Osteocyte (in vitro differentiated cells): ENCODE data around the gene GREB1. TPM values are rescaled to one million over a fixed set of nuclear protein-coding genes. Genes with fewer than 3 reads are reported as not detected.

ENCODE experiments used
- DNase-seq: peaks from one replicate; pipeline ENCODE4 v3.0.0; 2021; ENCODE audit warnings: mixed read lengths; ENCODE audit not compliant: unreplicated experiment; ENCODE audit errors: extremely low spot score
- H3K27ac Mint-ChIP-seq: one replicate; pipeline ENCODE4 v1.8.0; 2021; ENCODE audit warnings: mild to moderate bottlenecking, mixed read lengths; ENCODE audit not compliant: unreplicated experiment
- H3K27me3 Mint-ChIP-seq: one replicate; pipeline ENCODE4 v1.8.0; 2021; ENCODE audit warnings: mixed read lengths; ENCODE audit not compliant: unreplicated experiment
- H3K36me3 Mint-ChIP-seq: one replicate; pipeline ENCODE4 v1.8.0; 2021; ENCODE audit warnings: mixed read lengths; ENCODE audit not compliant: unreplicated experiment
- H3K4me1 Mint-ChIP-seq: one replicate; pipeline ENCODE4 v1.8.0; 2021; ENCODE audit warnings: mixed read lengths; ENCODE audit not compliant: unreplicated experiment
- H3K4me3 Mint-ChIP-seq: one replicate; pipeline ENCODE4 v1.8.0; 2021; ENCODE audit warnings: mild to moderate bottlenecking, moderate library complexity, mixed read lengths; ENCODE audit not compliant: unreplicated experiment
- H3K9me3 Mint-ChIP-seq: one replicate; pipeline ENCODE4 v1.8.0; 2021; ENCODE audit warnings: mixed read lengths; ENCODE audit not compliant: unreplicated experiment
- total RNA-seq: library from RNA; stranded (reverse); gene quantifications from 2 replicates; pipeline ENCODE4 v1.2.1, GENCODE V29; 2021
- TF ChIP-seq, protein P1 (sequence below): fragments of 200-600 bp; sonication (generic); IDR thresholded peaks from 2 replicates; pipeline ENCODE4 v1.5.0; 2021; ENCODE audit warnings: antibody characterized with exemption, mild to moderate bottlenecking, moderate library complexity

Gene GREB1
- total RNA-seq, 1 donor from 2014 or later = 0.54 TPM

GRCh38 chr2:11532416-11533055 is 1.3 kb upstream of the GREB1 start:
- H3K4me1 Mint-ChIP-seq = no peaks in the 10 kb centered on the region
- TF ChIP-seq, protein P1, sequence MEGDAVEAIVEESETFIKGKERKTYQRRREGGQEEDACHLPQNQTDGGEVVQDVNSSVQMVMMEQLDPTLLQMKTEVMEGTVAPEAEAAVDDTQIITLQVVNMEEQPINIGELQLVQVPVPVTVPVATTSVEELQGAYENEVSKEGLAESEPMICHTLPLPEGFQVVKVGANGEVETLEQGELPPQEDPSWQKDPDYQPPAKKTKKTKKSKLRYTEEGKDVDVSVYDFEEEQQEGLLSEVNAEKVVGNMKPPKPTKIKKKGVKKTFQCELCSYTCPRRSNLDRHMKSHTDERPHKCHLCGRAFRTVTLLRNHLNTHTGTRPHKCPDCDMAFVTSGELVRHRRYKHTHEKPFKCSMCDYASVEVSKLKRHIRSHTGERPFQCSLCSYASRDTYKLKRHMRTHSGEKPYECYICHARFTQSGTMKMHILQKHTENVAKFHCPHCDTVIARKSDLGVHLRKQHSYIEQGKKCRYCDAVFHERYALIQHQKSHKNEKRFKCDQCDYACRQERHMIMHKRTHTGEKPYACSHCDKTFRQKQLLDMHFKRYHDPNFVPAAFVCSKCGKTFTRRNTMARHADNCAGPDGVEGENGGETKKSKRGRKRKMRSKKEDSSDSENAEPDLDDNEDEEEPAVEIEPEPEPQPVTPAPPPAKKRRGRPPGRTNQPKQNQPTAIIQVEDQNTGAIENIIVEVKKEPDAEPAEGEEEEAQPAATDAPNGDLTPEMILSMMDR = no peak
- no peak overlapping the region for H3K4me3 Mint-ChIP-seq
- peaks cover 72% of the 10 kb centered on the region for H3K27me3 Mint-ChIP-seq
- H3K27ac Mint-ChIP-seq = no peak overlapping the region
- no peak for DNase-seq
- no peaks in the 10 kb centered on the region for H3K9me3 Mint-ChIP-seq
- no peaks in the 10 kb centered on the region for H3K36me3 Mint-ChIP-seq

DNA sequence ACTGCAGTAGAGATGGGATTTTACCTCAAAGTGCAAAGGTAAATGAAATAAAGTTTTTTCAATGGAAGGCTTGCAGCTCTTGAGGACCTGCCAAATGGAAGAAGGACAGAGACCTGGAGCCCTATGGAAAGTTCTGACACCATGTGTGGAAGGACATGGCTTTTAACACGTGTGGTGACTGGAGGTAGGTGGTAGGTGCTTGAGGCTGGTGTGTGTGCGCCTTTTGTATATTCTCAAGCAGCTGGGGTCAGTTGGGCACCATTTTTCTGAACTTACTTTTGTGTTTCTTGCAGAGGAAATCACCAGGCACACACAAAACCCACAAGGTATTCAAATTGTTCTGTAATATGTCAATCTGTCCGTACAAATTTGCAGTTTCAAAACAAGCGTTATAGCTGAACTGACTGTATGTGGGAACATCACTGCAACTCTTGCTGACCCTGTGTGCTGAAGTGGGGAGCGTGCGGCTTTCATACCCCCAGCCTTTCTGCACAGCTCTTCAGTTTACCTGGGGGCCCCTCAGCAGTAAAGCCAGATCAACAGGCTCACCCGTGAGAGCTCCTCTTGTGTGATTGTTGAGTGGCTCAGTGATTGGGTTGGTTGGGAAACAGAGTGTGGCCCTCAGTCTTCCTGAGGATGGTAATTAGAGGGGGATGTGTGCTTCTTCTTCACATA is 363 bp downstream of the GREB1 start:
- Mint-ChIP-seq H3K4me1 (no peaks in the 10 kb centered on the region), H3K9me3 (no peaks in the 10 kb centered on the region), H3K4me3 (no peak overlapping the region), H3K27me3 (peaks cover 60% of the 10 kb centered on the region), H3K27ac (no peak overlapping the region), H3K36me3 (no peaks in the 10 kb centered on the region)
- peak; percentile 44 for DNase-seq
- TF ChIP-seq, protein P1 = no peak

DNA sequence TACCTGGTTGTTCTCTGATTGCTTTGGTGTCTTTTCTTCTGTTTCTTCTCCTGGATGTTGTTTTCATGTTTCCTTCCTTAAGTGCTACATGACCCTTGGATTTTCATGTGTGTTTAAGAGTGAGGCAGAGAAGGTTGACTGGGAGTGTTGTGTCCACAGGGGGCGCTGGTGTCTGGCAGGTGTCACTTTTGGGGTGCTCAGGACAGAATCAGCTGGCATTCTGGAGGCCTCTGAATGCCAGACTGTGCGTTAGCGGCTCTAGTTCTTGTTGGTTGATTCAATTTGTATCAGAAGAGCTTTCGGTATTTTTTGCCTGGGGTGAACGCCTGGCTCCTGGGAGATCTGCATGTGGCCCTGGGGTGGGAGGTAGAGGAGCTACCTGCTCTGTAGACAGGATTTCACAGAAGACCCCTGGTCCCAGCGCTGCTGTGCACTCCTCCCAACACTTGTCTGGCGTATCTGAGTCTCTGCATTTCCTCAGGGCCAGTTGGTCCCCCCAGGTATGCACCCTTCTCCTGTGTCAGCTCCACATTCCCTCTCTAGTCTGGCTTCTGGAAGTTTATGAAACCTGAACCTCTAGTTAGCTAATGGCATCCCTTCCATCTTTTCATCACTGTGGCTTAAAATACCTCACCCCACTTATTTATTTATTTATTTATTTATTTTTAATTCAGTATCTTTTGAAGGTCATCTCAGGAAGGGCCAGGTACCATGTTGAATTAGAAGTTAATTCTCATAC is 1.1 kb downstream of the GREB1 start:
- no peaks in the 10 kb centered on the region for H3K9me3 Mint-ChIP-seq
- no peak overlapping the region for H3K27ac Mint-ChIP-seq
- TF ChIP-seq, protein P1 = no peak
- no peaks in the 10 kb centered on the region for H3K4me1 Mint-ChIP-seq
- peak; percentile 63 for DNase-seq
- H3K36me3 Mint-ChIP-seq = no peaks in the 10 kb centered on the region
- no peak overlapping the region for H3K4me3 Mint-ChIP-seq
- peaks cover 63% of the 10 kb centered on the region for H3K27me3 Mint-ChIP-seq

DNA sequence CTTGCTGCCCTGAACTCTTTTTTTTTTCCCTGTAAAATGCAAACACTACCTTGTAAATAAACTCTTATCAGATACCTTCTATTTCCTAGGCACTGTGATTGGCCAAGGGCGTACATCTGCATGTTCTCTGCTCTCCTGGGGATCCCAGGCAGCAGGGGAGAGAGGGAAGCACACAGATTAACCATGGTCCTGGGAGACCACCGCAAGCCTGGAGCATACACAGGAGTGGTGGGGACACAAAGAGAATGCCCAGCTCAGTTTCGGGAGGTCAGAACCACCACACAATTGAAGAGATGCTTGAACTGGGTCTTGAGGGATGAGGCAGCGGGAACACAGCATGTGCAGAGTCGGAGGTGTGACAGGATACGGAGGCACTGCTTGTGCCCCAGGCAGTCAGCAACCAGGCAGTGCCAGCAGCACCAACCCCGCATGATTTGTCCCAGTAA is 2.1 kb downstream of the GREB1 start:
- no peak overlapping the region for H3K27ac Mint-ChIP-seq
- TF ChIP-seq, protein P1 = no peak
- peaks cover 73% of the 10 kb centered on the region for H3K27me3 Mint-ChIP-seq
- H3K9me3 Mint-ChIP-seq = no peaks in the 10 kb centered on the region
- H3K36me3 Mint-ChIP-seq = no peaks in the 10 kb centered on the region
- DNase-seq = no peak
- no peaks in the 10 kb centered on the region for H3K4me1 Mint-ChIP-seq
- no peak overlapping the region for H3K4me3 Mint-ChIP-seq

GRCh38 chr2:11537951-11538350 is 4.1 kb downstream of the GREB1 start:
- H3K9me3 Mint-ChIP-seq = no peaks in the 10 kb centered on the region
- no peaks in the 10 kb centered on the region for H3K36me3 Mint-ChIP-seq
- no peak overlapping the region for H3K4me3 Mint-ChIP-seq
- no peak overlapping the region for H3K27ac Mint-ChIP-seq
- H3K27me3 Mint-ChIP-seq = peaks cover 76% of the 10 kb centered on the region
- DNase-seq = no peak
- TF ChIP-seq, protein P1 = no peak
- no peaks in the 10 kb centered on the region for H3K4me1 Mint-ChIP-seq
